Mesenchymal stem cell (in vitro differentiated cells and primary cell): ENCODE data around the gene PMVK.

Experiments
- DNase-seq: peaks from one replicate; pipeline ENCODE4 v3.0.0-alpha.2; 2013
- H2AFZ ChIP-seq: one replicate; pipeline ENCODE4 v1.6.1; 2013; ENCODE audit warnings: low read depth, mild to moderate bottlenecking, control low read depth, inconsistent platforms, low read length, moderate library complexity
- H2AK5ac ChIP-seq: 2 replicates; pipeline ENCODE4 v1.6.1; 2013; ENCODE audit warnings: low read length, moderate library complexity, mild to moderate bottlenecking, inconsistent platforms; ENCODE audit not compliant: severe bottlenecking
- H2BK120ac ChIP-seq: one replicate; pipeline ENCODE4 v1.6.1; 2013; ENCODE audit warnings: low read depth, mild to moderate bottlenecking, inconsistent platforms, low read length, moderate library complexity
- H2BK12ac ChIP-seq, 2 experiments: one replicate each; pipeline ENCODE4 v1.6.1; 2013; ENCODE audit warnings: inconsistent platforms in 2 of 2, low read length in 2 of 2, mild to moderate bottlenecking in 2 of 2, moderate library complexity in 2 of 2, control low read depth in 1 of 2
- H2BK15ac ChIP-seq: one replicate; pipeline ENCODE4 v1.6.1; 2013; ENCODE audit warnings: mild to moderate bottlenecking, low read depth, inconsistent platforms; ENCODE audit not compliant: poor library complexity, severe bottlenecking
- H2BK5ac ChIP-seq: 2 replicates; pipeline ENCODE4 v1.6.1; 2013; ENCODE audit warnings: low read depth, mild to moderate bottlenecking, low read length, control low read depth, inconsistent platforms; ENCODE audit not compliant: poor library complexity, severe bottlenecking
- H3K14ac ChIP-seq, 2 experiments: one replicate each; pipeline ENCODE4 v1.6.1; 2013; ENCODE audit warnings: inconsistent platforms in 2 of 2, low read length in 2 of 2, control low read depth in 1 of 2, mild to moderate bottlenecking in 1 of 2, moderate library complexity in 1 of 2
- H3K18ac ChIP-seq, 2 experiments: one replicate each; pipeline ENCODE4 v1.6.1; 2013; ENCODE audit warnings: inconsistent platforms in 2 of 2, low read length in 2 of 2, control low read depth in 1 of 2, low read depth in 1 of 2, mild to moderate bottlenecking in 1 of 2
- H3K23ac ChIP-seq, 2 experiments: one replicate each; pipeline ENCODE4 v1.6.1; 2013; ENCODE audit warnings: inconsistent platforms in 2 of 2, low read length in 2 of 2, mild to moderate bottlenecking in 2 of 2, moderate library complexity in 2 of 2, control low read depth in 1 of 2
- H3K27ac ChIP-seq: 2 replicates; pipeline ENCODE4 v1.5.1; 2013; ENCODE audit warnings: mild to moderate bottlenecking, moderate library complexity, low read length, control low read depth, inconsistent platforms; ENCODE audit not compliant: poor library complexity, severe bottlenecking
- H3K27me3 ChIP-seq, 2 experiments: 2 replicates each; pipeline versions ENCODE4 v1.6.1 to v1.7.0; 2013; ENCODE audit warnings: low read length in 2 of 2, mild to moderate bottlenecking in 2 of 2, moderate library complexity in 2 of 2, control low read depth in 1 of 2, inconsistent platforms in 1 of 2; ENCODE audit not compliant: control insufficient read depth in 1 of 2, insufficient read depth in 1 of 2
- H3K36me3 ChIP-seq, 2 experiments: 2 replicates each; pipeline versions ENCODE4 v1.6.1 to v1.7.0; 2013; ENCODE audit warnings: low read length in 2 of 2, control low read depth in 1 of 2, inconsistent platforms in 1 of 2, low read depth in 1 of 2, mild to moderate bottlenecking in 1 of 2; ENCODE audit not compliant: insufficient read depth in 2 of 2, control insufficient read depth in 1 of 2
- H3K4ac ChIP-seq, 2 experiments: one replicate each; pipeline ENCODE4 v1.6.1; 2013; ENCODE audit warnings: inconsistent platforms in 2 of 2, low read length in 2 of 2, mild to moderate bottlenecking in 2 of 2, moderate library complexity in 2 of 2, control low read depth in 1 of 2, low read depth in 1 of 2
- H3K4me1 ChIP-seq: 2 replicates; pipeline ENCODE4 v1.6.1; 2013; ENCODE audit warnings: low read depth, low read length, control low read depth; ENCODE audit not compliant: control insufficient read depth, insufficient read depth
- H3K4me2 ChIP-seq: 2 replicates; pipeline ENCODE4 v1.6.1; 2013; ENCODE audit warnings: low read length, mild to moderate bottlenecking, inconsistent platforms; ENCODE audit not compliant: poor library complexity, severe bottlenecking
- H3K4me3 ChIP-seq, 2 experiments: 2 replicates each; pipeline versions ENCODE4 v1.5.1 to v1.7.0; 2013; ENCODE audit warnings: low read length in 2 of 2, mild to moderate bottlenecking in 2 of 2, control low read depth in 1 of 2, low read depth in 1 of 2; ENCODE audit not compliant: insufficient read depth in 1 of 2
- H3K79me1 ChIP-seq: replicated peaks from 2 replicates; pipeline ENCODE4 v1.6.1; 2013; ENCODE audit warnings: mild to moderate bottlenecking, control low read depth, low read length, inconsistent platforms; ENCODE audit not compliant: poor library complexity, severe bottlenecking
- H3K9ac ChIP-seq: 2 replicates; pipeline ENCODE4 v1.7.0; 2013; ENCODE audit warnings: mild to moderate bottlenecking, low read length, moderate library complexity
- H3K9me3 ChIP-seq: 2 replicates; pipeline ENCODE4 v1.7.0; 2013; ENCODE audit warnings: mild to moderate bottlenecking, low read length; ENCODE audit not compliant: control insufficient read depth
- H4K8ac ChIP-seq: one replicate; pipeline ENCODE4 v1.6.1; 2013; ENCODE audit warnings: inconsistent platforms, mild to moderate bottlenecking, low read length, moderate library complexity
- H4K91ac ChIP-seq: one replicate; pipeline ENCODE4 v1.6.1; 2013; ENCODE audit warnings: mild to moderate bottlenecking, low read length, inconsistent platforms
- WGBS: methylation state at CpG from one replicate; pipeline ENCODE4 v1.1.7; 2013; ENCODE audit warnings: mixed read lengths; 5-methylcytosine and 5-hydroxymethylcytosine counted together

Gene PMVK

GRCh38 chr1:154962795-154963330 lies 26.3 kb upstream of the PMVK start:
- H4K91ac ChIP-seq = no peak overlapping the region
- no peak overlapping the region for H3K4ac ChIP-seq
- H2AK5ac ChIP-seq = no peak overlapping the region
- H2BK5ac ChIP-seq = no peak overlapping the region
- H3K4me2 ChIP-seq = no peak overlapping the region
- no peak overlapping the region for H2BK12ac ChIP-seq
- no peak overlapping the region for H4K8ac ChIP-seq
- H3K9ac ChIP-seq = peak overlapping the region; percentile 96
- no peak overlapping the region for H2BK15ac ChIP-seq
- peak overlapping the region in 1 of 2 experiments; percentile 94 for H3K4me3 ChIP-seq
- no peak overlapping the region for H3K14ac ChIP-seq
- H3K27me3 ChIP-seq = no peaks in the 10 kb centered on the region
- H3K9me3 ChIP-seq = no peaks in the 10 kb centered on the region
- H3K18ac ChIP-seq = no peak overlapping the region
- H2AFZ ChIP-seq = no peak overlapping the region
- no peak overlapping the region for H2BK120ac ChIP-seq
- H3K79me1 ChIP-seq = peaks cover 13% of the 10 kb centered on the region
- peaks cover 30% of the 10 kb centered on the region for H3K4me1 ChIP-seq
- H3K23ac ChIP-seq = no peak overlapping the region
- peaks cover 68 to 69% of the 10 kb centered on the region in 2 experiments for H3K36me3 ChIP-seq
- no peak for DNase-seq
- H3K27ac ChIP-seq = peak overlapping the region; percentile 38
- 88% methylated on average over 6 of the region's 6 CpGs for WGBS

- no peaks in the 10 kb centered on the region for H3K27me3 ChIP-seq
- H2BK12ac ChIP-seq = peak overlapping the region in 1 of 2 experiments; percentile 33
- H3K79me1 ChIP-seq = peaks cover 13% of the 10 kb centered on the region
- peak overlapping the region; percentile 85 to 94 for H3K4me3 ChIP-seq
- peak overlapping the region; percentile 80 for H3K4me2 ChIP-seq
- H3K23ac ChIP-seq = peak overlapping the region in 1 of 2 experiments; percentile 49
- H2BK120ac ChIP-seq = no peak overlapping the region
- H2BK15ac ChIP-seq = peak overlapping the region; percentile 91
- peak overlapping the region; percentile 84 for H4K91ac ChIP-seq
- peak overlapping the region; percentile 97 for H4K8ac ChIP-seq
- peak; percentile 33 for DNase-seq
- no peak overlapping the region for H2AFZ ChIP-seq
- no peak overlapping the region for H3K14ac ChIP-seq
- H3K4me1 ChIP-seq = peaks cover 24% of the 10 kb centered on the region
- H2AK5ac ChIP-seq = peak overlapping the region; percentile 76
- peak overlapping the region; percentile 96 to 100 for H3K18ac ChIP-seq
- peak overlapping the region; percentile 74 for H3K27ac ChIP-seq
- H3K9me3 ChIP-seq = no peaks in the 10 kb centered on the region
- peak overlapping the region; percentile 97 for H2BK5ac ChIP-seq
- peak overlapping the region; percentile 96 for H3K9ac ChIP-seq
- peak overlapping the region; percentile 99 for H3K4ac ChIP-seq
- 28% methylated on average over 12 of the region's 25 CpGs for WGBS
- H3K36me3 ChIP-seq = peaks cover 64% of the 10 kb centered on the region in 2 experiments
Measured at GRCh38 chr1:154962156-154962749, 25.7 kb upstream of the PMVK start.

GRCh38 chr1:154961207-154962155 lies 25.0 kb upstream of the PMVK start, which contains the start of gene PYGO2:
PYGO2 (minus strand) TSS chr1:154961782; CDS start chr1:154961576, 206 bp downstream.
- H3K18ac ChIP-seq = peak within 1 kb of the TSS; percentile 96 to 100
- H3K36me3 ChIP-seq = peaks cover 57 to 59% of the 10 kb centered on the region in 2 experiments
- H2BK120ac ChIP-seq = peak within 1 kb of the TSS; percentile 93
- H3K27me3 ChIP-seq = no peaks in the 10 kb centered on the region
- H3K4me1 ChIP-seq = peaks cover 27% of the 10 kb centered on the region
- peak within 1 kb of the TSS; percentile 91 for H2BK15ac ChIP-seq
- H3K9me3 ChIP-seq = no peaks in the 10 kb centered on the region
- peak within 1 kb of the TSS; percentile 96 for H3K9ac ChIP-seq
- peak within 1 kb of the TSS; percentile 100 for H4K8ac ChIP-seq
- peak within 1 kb of the TSS; percentile 76 for H2AK5ac ChIP-seq
- peak; percentile 83 for DNase-seq
- peak within 1 kb of the TSS; percentile 66 for H2AFZ ChIP-seq
- H3K79me1 ChIP-seq = peaks cover 18% of the 10 kb centered on the region
- WGBS = 1% methylated on average over 87 of the region's 93 CpGs
- peak within 1 kb of the TSS; percentile 80 for H3K4me2 ChIP-seq
- peak within 1 kb of the TSS in 1 of 2 experiments; percentile 99 for H3K14ac ChIP-seq
- peak within 1 kb of the TSS; percentile 97 for H2BK5ac ChIP-seq
- peak within 1 kb of the TSS; percentile 89 for H3K27ac ChIP-seq
- H4K91ac ChIP-seq = peak within 1 kb of the TSS; percentile 99
- peak within 1 kb of the TSS in 1 of 2 experiments; percentile 97 for H3K23ac ChIP-seq
- H2BK12ac ChIP-seq = peak within 1 kb of the TSS in 1 of 2 experiments; percentile 43
- H3K4ac ChIP-seq = peak within 1 kb of the TSS; percentile 99
- H3K4me3 ChIP-seq = peak within 1 kb of the TSS; percentile 85 to 94
